Rectal smooth muscle tissue (tissue), 1 donor: ENCODE results near the gene HSDL1.
A peak's percentile ranks its signal among the peaks of the same experiment; 100 is the strongest.
"Not testable (repeated sequence)": the region's sequence is repeated elsewhere in the genome, so short reads cannot be mapped to it uniquely, and the experiment has no call there.

Source experiments
- H3K27ac ChIP-seq: one replicate; pipeline ENCODE4 v1.7.0; 2013; ENCODE audit warnings: low read depth, low read length, inconsistent platforms
- H3K27me3 ChIP-seq: one replicate; pipeline ENCODE4 v1.7.0; 2013; ENCODE audit warnings: low read length; ENCODE audit not compliant: control insufficient read depth, insufficient read depth
- H3K36me3 ChIP-seq: one replicate; pipeline ENCODE4 v1.7.0; 2013; ENCODE audit warnings: low read length; ENCODE audit not compliant: control insufficient read depth, insufficient read depth
- H3K4me1 ChIP-seq: one replicate; pipeline ENCODE4 v1.7.0; 2013; ENCODE audit warnings: low read length; ENCODE audit not compliant: control insufficient read depth, insufficient read depth
- H3K4me3 ChIP-seq: one replicate; pipeline ENCODE4 v1.7.0; 2013; ENCODE audit warnings: low read length
- H3K9ac ChIP-seq: one replicate; pipeline ENCODE4 v1.7.0; 2013; ENCODE audit warnings: low read length

HSDL1 gene

DNA sequence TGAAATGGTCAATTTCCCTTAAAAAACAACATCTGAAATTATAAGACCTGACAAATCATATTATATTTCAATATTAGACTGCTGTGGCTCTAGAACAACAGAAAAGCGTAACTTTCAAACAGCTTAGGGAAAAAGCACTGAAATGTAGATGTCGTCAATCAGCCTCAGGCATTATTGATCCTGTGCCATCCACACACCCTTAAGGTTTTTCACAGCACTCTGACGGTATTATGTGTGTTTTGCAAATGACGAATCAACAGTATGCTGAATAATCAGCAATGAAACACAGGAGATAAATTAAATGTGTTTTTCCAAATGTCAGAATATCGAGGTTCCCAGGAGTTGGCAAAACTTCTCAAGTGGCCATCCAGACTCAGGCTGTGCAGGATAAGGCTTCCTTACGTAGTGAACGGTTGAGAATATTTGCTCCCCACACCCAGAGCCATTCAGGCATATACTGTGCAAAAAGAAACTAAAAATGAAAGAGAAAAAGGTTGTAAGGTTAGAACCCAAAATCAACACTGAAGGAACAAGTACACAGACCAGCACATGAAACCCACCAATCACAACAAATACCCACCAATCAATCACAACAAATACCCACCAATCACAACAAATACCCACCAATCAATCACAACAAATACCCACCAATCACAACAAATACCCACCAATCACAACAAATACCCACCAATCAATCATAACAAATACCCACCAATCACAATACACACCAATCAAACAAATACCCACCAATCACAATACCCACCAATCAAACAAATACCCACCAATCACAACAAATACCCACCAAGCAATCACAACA lies 20.5 kb downstream of the HSDL1 start:
- H3K4me1 ChIP-seq, result no peaks in the 10 kb centered on the region
- H3K36me3 ChIP-seq, result no peaks in the 10 kb centered on the region
- no peak overlapping the region for H3K27ac ChIP-seq
- no peak overlapping the region for H3K4me3 ChIP-seq
- no peak overlapping the region for H3K9ac ChIP-seq
- no peaks in the 10 kb centered on the region for H3K27me3 ChIP-seq

DNA sequence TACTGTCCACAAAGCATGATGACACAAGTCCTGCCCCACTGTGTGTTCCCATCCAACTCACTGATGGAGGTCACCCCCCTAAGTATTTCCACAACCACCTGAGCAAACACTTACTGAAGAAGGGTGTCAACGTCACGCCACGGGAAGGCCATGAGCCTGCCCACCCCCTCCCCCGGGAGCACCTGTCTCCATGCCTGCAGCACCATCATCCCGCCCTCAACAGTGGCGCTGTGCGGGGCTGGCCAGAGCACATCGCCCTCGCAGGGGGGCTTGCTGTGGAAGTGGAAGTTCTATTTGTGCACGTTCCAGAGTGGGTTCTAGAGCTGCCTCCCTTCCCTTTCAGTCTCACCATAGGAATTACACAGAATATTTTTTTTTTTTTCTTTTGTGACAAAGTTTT lies 24.0 kb downstream of the HSDL1 start:
- Histone ChIP-seq H3K27me3 (no peaks in the 10 kb centered on the region), H3K27ac (no peak overlapping the region), H3K36me3 (no peaks in the 10 kb centered on the region), H3K4me1 (no peaks in the 10 kb centered on the region), H3K9ac (no peak overlapping the region), H3K4me3 (no peak overlapping the region)

DNA sequence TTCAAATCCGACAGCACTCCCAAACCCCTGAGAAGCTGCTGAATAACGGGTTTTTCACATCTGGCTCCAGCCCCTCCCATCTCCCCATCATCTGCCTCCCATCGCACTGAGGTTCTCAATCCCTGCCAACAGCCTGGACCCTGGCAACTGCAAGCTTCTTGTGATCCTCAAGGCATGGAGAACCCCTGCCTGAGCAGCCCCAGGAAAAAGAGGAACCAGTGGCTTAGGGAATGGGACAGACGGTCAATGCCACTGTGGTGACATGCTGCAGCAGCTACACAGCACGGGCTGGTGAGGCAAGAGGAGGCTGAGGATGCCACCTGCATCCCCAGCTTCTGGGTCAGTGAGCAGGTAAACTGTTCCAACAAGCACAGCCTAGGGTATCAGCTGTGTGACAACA lies 25.0 kb downstream of the HSDL1 start:
- Histone ChIP-seq H3K27ac (no peak overlapping the region), H3K36me3 (no peaks in the 10 kb centered on the region), H3K9ac (no peak overlapping the region), H3K4me3 (no peak overlapping the region), H3K4me1 (peaks cover 7% of the 10 kb centered on the region), H3K27me3 (no peaks in the 10 kb centered on the region)

DNA sequence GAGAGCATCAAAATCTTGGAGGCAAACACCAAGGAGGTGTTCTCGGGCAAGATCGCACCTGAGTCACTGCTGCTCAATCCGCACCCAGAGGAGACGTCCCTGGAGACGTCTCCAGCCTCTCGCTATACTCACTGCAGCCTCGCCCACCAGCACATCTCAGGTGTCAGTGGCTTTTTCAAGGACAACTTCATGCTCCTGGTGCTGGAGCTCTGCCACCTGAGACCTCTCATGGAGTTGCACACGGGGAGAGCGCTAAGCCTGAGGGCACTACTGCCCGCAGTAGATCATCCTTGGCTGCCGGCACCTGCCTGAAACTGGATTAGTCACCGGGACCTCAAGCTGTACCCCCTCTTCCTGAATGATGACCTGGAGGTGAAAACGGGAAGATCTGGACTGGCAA lies 25.6 kb downstream of the HSDL1 start:
- H3K27me3 ChIP-seq, result no peaks in the 10 kb centered on the region
- H3K27ac ChIP-seq, result no peak overlapping the region
- H3K4me3 ChIP-seq, result no peak overlapping the region
- no peak overlapping the region for H3K9ac ChIP-seq
- H3K36me3 ChIP-seq, result no peaks in the 10 kb centered on the region
- H3K4me1 ChIP-seq, result peaks cover 7% of the 10 kb centered on the region

DNA sequence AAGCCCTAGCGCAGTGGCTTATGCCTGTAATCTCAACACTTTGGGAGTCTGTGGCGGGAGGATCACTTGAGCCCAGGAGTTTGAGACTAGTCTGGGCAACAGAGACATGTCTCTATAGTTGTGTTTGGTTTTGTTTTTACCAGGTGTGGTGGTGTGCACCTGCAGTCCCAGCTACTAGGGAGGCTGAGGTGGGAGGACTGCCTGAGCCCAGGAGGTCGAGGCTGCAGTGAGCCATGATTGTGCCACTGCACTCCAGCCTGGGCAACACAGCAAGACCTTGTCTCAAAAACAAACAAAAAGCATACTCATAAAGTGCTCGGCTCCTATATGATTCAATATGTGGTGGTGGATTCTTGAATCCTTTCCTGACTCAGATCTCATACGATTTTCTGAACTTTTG lies 26.7 kb downstream of the HSDL1 start:
- H3K4me3 ChIP-seq, H3K9ac ChIP-seq, H3K36me3 ChIP-seq, H3K4me1 ChIP-seq, H3K27me3 ChIP-seq, H3K27ac ChIP-seq: not testable (repeated sequence)

DNA sequence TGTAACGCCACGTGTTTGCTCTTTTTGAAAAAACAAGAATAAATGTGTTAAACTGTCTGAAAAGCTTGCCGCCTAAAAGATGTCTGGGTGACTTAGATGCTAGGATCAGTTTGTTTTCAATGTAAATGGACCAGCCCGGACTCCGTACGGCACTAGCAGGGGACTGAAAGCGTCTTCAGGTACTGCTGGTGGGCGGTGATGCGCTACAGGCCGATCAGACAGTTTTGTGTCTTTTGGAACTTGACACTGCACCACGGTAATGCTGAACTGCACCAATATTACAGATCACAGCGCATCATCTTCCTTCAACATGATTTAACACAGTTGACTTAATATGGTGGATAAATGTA lies 27.5 kb downstream of the HSDL1 start:
- no peaks in the 10 kb centered on the region for H3K27me3 ChIP-seq
- H3K9ac ChIP-seq, result no peak overlapping the region
- peak overlapping the region; percentile 93 for H3K4me3 ChIP-seq
- peak overlapping the region; percentile 83 for H3K27ac ChIP-seq
- no peaks in the 10 kb centered on the region for H3K36me3 ChIP-seq
- H3K4me1 ChIP-seq, result peaks cover 7% of the 10 kb centered on the region

DNA sequence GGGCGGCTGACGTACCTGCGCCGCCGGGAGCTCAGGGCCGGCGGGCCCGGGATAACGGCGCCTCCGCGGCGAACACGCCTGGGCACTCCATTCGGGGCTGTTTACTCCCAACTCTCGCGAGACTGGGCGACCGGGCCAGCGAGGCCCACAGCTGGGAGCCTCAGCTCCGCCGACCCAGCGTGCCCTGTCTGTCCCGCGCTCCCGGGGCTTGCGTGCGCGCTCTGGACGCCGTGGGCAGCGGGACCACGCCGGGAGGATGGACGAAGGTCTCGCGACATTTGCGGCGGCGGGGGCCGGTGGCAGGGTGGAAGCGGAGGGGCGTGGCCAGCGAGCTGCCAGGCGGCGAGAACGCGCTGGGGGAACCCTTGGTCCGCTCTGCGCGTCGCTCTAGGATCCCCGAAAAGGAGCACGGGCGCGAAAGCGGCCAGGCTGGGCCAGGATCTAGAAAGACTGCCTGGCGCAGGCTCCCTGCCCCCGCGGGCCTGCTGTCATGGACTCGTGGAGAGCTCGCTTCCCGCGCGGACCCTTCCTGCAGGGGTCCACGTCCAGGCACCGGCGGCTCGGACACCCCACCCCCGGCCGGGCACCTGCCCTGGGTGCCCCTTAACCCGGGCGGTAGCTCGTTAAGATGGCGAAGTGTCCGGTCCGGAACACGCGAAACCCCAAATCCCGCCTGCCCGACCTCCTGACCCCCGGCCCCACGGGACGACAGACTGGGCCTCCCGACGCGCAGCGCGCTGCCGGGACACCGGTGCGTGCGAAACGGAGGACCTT lies 28.1 kb downstream of the HSDL1 start, which contains the start of gene MBTPS1:
Gene MBTPS1 (minus strand): TSS at position 223 of the 774 bp plus-strand sequence. CDS start 15,159 bp downstream, outside the sequence.
- Histone ChIP-seq H3K36me3 (no peaks in the 10 kb centered on the region), H3K27ac (peak within 1 kb of the TSS; percentile 83), H3K9ac (peak within 1 kb of the TSS; percentile 62), H3K4me3 (peak within 1 kb of the TSS; percentile 93), H3K4me1 (peaks cover 7% of the 10 kb centered on the region), H3K27me3 (no peaks in the 10 kb centered on the region)

DNA sequence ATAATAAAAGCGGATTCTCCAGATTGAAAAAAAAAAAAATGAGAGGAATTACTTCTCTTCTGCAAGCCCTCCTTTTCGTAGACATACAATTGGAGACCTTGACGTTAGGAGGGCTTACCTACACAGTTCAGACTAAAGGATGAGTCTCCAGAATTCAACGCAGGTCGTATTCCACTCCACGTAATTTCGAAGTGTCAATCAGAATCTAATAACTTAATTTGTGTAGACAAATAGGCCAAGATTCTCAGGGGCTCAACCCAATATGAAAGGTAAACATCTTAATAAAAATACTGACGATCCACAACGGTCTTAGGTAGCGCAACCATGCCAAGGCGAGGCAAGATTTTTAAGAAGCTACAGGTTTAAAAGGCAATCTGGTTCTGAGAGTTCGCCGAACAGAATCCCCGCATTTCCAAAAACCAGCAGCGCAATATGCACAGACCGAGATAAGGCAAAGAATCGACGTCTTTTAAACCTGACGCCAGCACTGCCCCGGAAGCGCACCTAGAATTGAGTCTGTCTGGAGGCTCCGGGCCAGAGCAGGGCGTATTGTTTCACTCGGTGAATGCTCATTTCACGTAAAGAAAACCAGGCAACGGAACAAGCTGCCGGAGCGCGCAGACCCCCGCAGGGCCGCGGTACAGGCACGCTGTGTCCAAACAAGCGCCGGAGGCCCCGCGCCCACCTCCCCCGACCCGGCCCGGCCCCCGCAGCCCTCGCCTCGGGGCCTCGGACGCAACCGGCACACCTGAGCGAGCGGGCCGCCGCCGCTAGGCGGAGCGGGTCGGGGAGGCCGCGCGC lies 28.9 kb downstream of the HSDL1 start:
- Histone ChIP-seq H3K9ac (peak overlapping the region; percentile 62), H3K27me3 (no peaks in the 10 kb centered on the region), H3K4me1 (peaks cover 7% of the 10 kb centered on the region)

DNA sequence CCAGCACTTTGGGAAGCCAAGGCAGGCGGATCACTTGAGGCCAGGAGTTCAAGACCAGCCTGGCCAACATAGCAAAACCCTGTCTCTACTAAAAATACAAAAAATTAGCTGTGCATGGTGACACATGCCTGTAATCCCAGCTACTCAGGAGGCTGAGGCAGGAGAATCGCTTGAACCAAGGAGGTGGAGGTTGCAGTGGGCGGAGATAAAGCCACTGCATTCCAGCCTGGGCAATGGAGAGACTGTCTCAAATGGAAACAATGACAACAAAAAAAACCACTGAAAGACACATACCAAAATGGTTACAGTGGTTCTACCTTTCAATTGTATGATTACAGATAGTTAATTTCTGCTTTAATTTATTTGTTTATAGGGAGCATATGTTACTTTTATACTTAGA lies 33.0 kb downstream of the HSDL1 start:
- H3K9ac ChIP-seq, H3K4me3 ChIP-seq, H3K4me1 ChIP-seq, H3K27ac ChIP-seq, H3K27me3 ChIP-seq, H3K36me3 ChIP-seq: not testable (repeated sequence)

More for the DNA sequence above, 28.9 kb downstream of the HSDL1 start:
- Histone ChIP-seq H3K4me3 (peak overlapping the region; percentile 93), H3K27ac (peak overlapping the region; percentile 83), H3K36me3 (no peaks in the 10 kb centered on the region)

DNA sequence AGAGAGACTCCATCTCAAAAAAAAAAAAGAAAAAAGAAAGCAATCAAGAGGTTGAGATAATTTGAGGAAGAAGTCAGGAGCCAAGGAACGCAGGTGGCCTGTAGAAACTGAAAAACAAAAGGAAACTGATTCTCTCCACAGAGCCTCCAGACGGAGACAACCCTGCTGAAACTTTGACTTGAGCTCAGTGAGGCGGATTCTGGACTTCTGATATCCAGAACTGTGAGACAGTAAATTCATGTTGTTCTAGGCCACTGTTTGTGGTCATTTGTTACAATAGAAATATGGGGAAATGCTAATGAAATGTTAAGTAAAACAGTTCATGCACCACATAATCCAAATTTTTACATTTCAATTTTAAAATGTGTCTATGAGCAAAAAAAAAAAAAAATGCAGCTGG lies 33.5 kb downstream of the HSDL1 start:
- no peaks in the 10 kb centered on the region for H3K36me3 ChIP-seq
- no peaks in the 10 kb centered on the region for H3K27me3 ChIP-seq
- peaks cover 7% of the 10 kb centered on the region for H3K4me1 ChIP-seq
- no peak overlapping the region for H3K4me3 ChIP-seq
- no peak overlapping the region for H3K9ac ChIP-seq
- no peak overlapping the region for H3K27ac ChIP-seq

DNA sequence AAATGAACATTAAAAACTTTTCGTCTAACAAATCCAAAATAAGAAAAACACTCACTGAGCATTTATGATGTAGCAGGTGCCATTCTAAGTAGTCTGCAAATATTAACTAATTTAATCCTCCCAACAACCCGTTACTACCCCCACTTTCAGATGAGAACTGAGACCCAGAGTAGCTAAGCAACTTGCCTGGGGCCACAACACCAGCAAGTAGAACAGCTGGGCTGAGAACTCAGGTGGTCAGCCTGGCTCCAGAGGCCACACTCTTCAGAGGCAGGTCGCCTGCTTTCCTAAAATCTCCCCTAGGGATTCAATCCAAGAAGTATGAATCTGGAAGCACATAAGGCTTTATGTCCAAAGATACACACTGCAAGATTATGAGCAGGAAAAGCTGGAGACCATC lies 34.5 kb downstream of the HSDL1 start:
- Histone ChIP-seq H3K36me3 (peaks cover 1% of the 10 kb centered on the region), H3K27me3 (no peaks in the 10 kb centered on the region), H3K4me3 (no peak overlapping the region), H3K9ac (no peak overlapping the region), H3K27ac (no peak overlapping the region), H3K4me1 (peaks cover 3% of the 10 kb centered on the region)

DNA sequence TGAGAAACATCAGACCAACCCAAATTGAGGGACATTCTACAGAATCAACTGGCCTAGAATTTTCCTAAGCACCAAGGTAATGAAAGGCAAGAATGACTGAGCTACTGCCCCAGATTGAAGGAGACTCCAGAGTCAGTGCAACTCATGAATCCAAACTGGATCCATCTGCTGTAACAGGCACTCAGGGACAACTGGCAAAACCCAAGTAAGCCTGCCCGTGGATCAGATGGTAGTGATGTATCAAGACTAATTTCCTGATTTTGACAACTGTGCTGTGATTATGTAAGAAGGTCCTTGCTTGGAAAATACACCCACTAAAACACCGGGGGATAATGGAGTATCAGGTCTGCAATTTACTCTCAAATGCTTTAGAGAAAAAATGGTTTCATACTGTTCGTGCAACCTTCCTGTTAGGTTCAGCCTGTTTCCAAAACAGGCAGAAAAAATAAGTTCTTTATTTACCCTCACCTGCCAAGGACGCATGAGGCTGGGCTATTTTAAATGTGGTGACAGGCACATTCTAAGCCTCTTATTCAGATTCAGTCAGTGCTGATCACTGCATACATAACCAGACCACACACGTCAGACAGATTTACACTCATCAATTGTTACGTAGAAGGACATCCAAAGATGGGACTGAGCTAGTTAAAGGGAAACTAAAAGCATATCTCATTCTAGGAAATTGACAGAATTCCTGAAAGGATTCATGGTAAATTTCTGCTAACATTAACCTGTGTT lies 35.2 kb downstream of the HSDL1 start:
- no peak overlapping the region for H3K9ac ChIP-seq

More for the DNA sequence above, 35.2 kb downstream of the HSDL1 start:
- H3K36me3 ChIP-seq, result peaks cover 4% of the 10 kb centered on the region
- H3K4me3 ChIP-seq, result no peak overlapping the region
- H3K27ac ChIP-seq, result no peak overlapping the region
- no peaks in the 10 kb centered on the region for H3K27me3 ChIP-seq
- H3K4me1 ChIP-seq, result no peaks in the 10 kb centered on the region
